Testis (tissue), 2 donors: ENCODE measurements around the gene SLC17A9.

ENCODE experiments used
- CTCF ChIP-seq, 3 experiments: fragments of 450-650 bp in 2 of 3; fragments of 200-600 bp in 1 of 3; sonication (generic) in 1 of 3; IDR thresholded peaks; one replicate each; pipeline ENCODE4 v1.5.1; 2016 to 2019; ENCODE audit warnings: antibody characterized with exemption in 3 of 3, mild to moderate bottlenecking in 2 of 3, moderate library complexity in 1 of 3
- POLR2A ChIP-seq: fragments of 450-650 bp; IDR thresholded peaks from one replicate; pipeline ENCODE4 v1.6.1; 2017; ENCODE audit warnings: antibody characterized with exemption, mild to moderate bottlenecking, moderate library complexity

- TF ChIP-seq CTCF (IDR thresholded peaks at IDR 0.05): no peak
- no peak for TF ChIP-seq POLR2A
Observed at GRCh38 chr20:62906209-62906608, 46.3 kb upstream of the SLC17A9 start.
